Epithelial cell of proximal tubule (primary cell): ENCODE results near the gene CIT. TPM values are rescaled to one million over a fixed set of nuclear protein-coding genes. Genes with fewer than 3 reads are reported as not detected.

Experiments used
- DNase-seq: peaks from one replicate; pipeline ENCODE4 v3.0.0-alpha.2; 2011; ENCODE audit warnings: low read depth
- H3K4me3 ChIP-seq: 2 replicates; pipeline ENCODE4 v1.5.1; 2011; ENCODE audit warnings: low read depth, mild to moderate bottlenecking, low read length
- total RNA-seq: library from RNA; depleted of rRNA; stranded (reverse); fragments of >200 nt; gene quantifications from 2 replicates; pipeline ENCODE4 v1.2.3, GENCODE V29; 2015
- TF ChIP-seq, protein P1 (sequence below): conservative IDR thresholded peaks from 2 replicates; pipeline ENCODE4 v1.5.1; 2012; ENCODE audit warnings: low read depth, mild to moderate bottlenecking, low read length

CIT gene
- total RNA-seq, 1 donor from 2014 or later, result 26.5 TPM

DNA sequence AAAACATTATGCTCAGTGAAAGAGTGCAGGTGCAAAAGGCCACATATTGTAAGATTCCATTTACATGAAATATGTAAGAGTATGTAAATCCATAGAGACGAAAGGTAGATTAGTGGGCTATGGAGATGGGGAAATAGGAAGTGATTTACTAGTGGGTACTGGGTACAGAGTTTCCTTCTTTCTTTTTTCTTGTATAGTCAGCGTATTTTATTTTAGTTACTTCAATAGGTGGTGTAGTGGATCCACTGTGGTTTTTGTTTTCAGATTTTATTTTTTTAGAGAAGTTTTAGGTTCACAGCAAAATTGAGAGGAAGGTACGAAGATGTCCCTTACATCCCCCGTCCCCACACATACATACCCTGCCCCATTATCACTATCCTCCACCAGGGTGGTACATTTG lies 6.1 kb upstream of the CIT start:
- DNase-seq, result no peak
- TF ChIP-seq, protein P1, sequence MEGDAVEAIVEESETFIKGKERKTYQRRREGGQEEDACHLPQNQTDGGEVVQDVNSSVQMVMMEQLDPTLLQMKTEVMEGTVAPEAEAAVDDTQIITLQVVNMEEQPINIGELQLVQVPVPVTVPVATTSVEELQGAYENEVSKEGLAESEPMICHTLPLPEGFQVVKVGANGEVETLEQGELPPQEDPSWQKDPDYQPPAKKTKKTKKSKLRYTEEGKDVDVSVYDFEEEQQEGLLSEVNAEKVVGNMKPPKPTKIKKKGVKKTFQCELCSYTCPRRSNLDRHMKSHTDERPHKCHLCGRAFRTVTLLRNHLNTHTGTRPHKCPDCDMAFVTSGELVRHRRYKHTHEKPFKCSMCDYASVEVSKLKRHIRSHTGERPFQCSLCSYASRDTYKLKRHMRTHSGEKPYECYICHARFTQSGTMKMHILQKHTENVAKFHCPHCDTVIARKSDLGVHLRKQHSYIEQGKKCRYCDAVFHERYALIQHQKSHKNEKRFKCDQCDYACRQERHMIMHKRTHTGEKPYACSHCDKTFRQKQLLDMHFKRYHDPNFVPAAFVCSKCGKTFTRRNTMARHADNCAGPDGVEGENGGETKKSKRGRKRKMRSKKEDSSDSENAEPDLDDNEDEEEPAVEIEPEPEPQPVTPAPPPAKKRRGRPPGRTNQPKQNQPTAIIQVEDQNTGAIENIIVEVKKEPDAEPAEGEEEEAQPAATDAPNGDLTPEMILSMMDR, result no peak
- no peak overlapping the region for H3K4me3 ChIP-seq

DNA sequence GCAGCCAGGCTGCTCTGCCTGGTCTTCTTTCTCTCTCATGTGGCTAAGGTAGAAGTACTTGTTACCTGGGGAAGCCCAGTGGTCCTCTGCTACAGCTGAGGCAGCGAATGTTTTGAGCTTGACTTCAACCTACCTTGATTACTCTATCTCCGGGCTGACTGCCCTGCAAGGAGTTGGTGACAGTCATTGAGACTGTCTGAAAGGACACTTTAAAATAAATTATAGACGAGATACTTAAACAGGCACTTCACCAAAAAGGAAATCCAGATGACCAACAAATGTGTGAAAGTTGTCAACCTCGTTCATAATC lies 474 bp upstream of the CIT start:
- peak overlapping the region; percentile 100 for H3K4me3 ChIP-seq
- no peak for DNase-seq
- TF ChIP-seq, protein P1, result no peak

DNA sequence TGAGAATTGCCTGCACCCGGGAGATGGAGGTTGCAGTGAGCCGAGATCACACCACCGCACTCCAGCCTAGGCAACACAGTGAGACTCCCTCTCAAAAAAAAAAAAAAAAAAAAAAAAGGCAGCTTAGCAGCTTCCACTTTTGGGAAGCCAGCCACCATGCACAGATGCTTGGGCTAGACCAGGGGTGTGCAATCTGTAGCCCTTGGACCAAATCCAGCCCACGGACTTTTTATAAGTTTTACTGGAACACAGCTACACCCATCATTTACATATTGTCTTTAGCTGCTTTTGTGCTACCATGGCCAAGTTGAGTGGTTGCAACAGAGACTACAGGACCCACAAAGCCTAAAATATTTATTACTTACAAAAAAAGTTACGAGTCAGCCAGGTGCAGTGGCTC lies 6.7 kb downstream of the CIT start:
- TF ChIP-seq, protein P1, result no peak
- no peak overlapping the region for H3K4me3 ChIP-seq
- no peak for DNase-seq

DNA sequence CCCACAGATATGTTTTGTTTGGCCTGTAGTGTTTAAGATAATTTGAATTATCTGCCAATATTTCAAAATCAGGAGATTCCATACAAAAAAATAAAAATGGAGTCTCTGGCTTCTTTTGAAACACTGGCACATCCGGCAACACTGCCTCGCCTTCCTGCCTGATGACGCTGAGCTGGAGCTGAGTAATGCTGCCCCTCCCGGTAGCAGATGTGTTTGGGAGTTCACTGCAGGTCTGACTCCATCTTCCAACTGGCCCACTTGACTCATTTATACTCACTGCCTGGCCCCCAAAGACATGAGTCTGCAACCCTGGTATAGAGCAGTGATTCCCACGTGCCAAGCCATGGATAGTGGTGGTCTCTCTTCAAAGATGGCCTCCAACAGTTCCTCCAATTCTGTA lies 7.4 kb downstream of the CIT start:
- no peak for DNase-seq
- no peak overlapping the region for H3K4me3 ChIP-seq
- TF ChIP-seq, protein P1, result no peak

DNA sequence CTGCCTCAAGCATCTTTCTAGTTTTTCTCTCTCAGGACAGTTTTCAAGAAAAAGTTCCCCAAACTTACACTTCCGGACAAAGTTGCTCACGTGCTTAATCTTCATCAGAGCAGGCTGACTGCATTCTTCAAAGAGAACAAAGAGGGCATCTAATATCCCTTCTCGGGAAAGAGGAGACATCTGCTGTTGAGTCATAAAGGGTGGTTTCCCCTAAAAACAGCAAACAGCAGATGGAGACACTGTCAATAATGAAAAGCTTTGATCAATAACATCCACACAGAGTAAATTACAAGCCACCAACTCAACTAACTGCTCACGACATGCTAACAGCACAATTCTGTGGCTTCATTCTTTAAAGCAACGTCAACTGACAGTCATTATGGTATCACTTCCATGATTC lies 8.1 kb downstream of the CIT start:
- H3K4me3 ChIP-seq, result no peak overlapping the region
- DNase-seq, result no peak
- TF ChIP-seq, protein P1, result no peak

DNA sequence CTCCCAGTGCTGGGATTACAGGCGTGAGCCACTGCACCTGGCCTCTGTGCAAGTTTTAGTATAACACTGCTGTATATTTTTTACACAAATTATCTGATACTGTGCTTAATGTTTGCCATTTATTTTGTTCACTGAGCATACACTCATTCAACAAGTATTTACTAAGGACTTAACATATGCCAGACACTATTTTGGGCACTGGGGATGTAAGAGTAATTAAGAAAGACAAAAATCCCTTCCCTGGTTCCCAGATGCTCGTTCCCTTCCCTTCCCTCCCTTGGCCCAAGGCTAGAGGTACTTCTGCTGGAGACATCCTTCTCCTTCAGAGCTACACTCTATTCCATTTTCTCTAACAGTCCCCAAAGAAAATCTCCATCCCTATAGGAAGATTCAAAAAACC lies 12.5 kb downstream of the CIT start:
- DNase-seq, result no peak
- no peak overlapping the region for H3K4me3 ChIP-seq
- TF ChIP-seq, protein P1, result no peak

DNA sequence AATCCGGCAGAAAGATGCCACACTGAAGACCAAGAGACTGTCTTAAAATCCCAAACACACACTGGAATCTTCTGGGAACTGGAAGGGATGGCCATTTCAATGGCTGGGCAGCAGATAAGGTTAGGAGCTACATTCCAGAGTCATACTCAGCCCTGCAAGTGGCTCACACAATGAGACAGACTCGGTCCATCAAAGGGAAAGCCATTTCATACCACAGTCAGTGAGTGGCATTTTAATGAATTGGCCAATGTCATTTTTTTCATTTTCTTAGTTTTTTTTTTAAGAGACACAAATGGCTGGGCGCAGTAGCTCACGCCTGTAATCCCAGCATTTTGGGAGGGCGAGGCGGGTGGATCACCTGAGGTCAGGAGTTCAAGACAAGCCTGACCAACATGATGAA lies 17.9 kb downstream of the CIT start:
- no peak for DNase-seq
- TF ChIP-seq, protein P1, result no peak
- H3K4me3 ChIP-seq, result no peak overlapping the region
